Caco-2 (cell line): ENCODE measurements around the gene ST6GALNAC6. TPM values are rescaled to one million over a fixed set of nuclear protein-coding genes. Genes with fewer than 3 reads are reported as not detected.

Experiments
- BruUV-seq: library from RNA; stranded (reverse); fragments of 400-500 nt; replicated peaks from 2 replicates; lab custom pipeline; 2021; lab: Mats Ljungman, UMichigan
- CTCF ChIA-PET: fragments of 300-600 bp; sonication (Branson Sonifier 250); formaldehyde crosslinking; loops from one replicate; lab custom pipeline; 2022; ENCODE audit warnings: antibody characterized with exemption; lab: Charles Lee
- POLR2A ChIA-PET: fragments of 300-600 bp; sonication (Branson Sonifier 250); formaldehyde crosslinking; loops from one replicate; lab custom pipeline; 2022; ENCODE audit warnings: antibody characterized with exemption; lab: Charles Lee
- DNase-seq, 2 experiments: peaks; one replicate each; pipeline versions ENCODE4 v3.0.0 to v3.0.0-alpha.2; 2020 to 2022
- H3K27me3 ChIP-seq: replicated peaks from 2 replicates; pipeline ENCODE4 v1.6.0; 2011; ENCODE audit warnings: low read length; ENCODE audit not compliant: control insufficient read depth, insufficient read depth
- H3K36me3 ChIP-seq: 2 replicates; pipeline ENCODE4 v1.5.1; 2011; ENCODE audit warnings: low read length; ENCODE audit not compliant: control insufficient read depth, insufficient read depth
- H3K4me1 ChIP-seq: fragments of 250-450 bp; sonication (Bioruptor Pico); 2 replicates; pipeline ENCODE4 v1.5.1; 2020; ENCODE audit warnings: mild to moderate bottlenecking
- H3K4me3 ChIP-seq: 2 replicates; pipeline ENCODE4 v1.5.1; 2011; ENCODE audit warnings: low read depth, mild to moderate bottlenecking, control low read depth, low read length
- H3K9me3 ChIP-seq: fragments of 250-450 bp; sonication (Bioruptor Pico); 2 replicates; pipeline ENCODE4 v1.5.1; 2020; ENCODE audit warnings: mild to moderate bottlenecking, moderate library complexity
- H3K27ac Mint-ChIP-seq: one replicate; pipeline ENCODE4 v1.8.0; 2022; ENCODE audit warnings: mixed read lengths; ENCODE audit not compliant: unreplicated experiment
- H3K27me3 Mint-ChIP-seq: one replicate; pipeline ENCODE4 v1.8.0; 2022; ENCODE audit warnings: mixed read lengths; ENCODE audit not compliant: insufficient read depth, unreplicated experiment
- H3K36me3 Mint-ChIP-seq: one replicate; pipeline ENCODE4 v1.8.0; 2022; ENCODE audit warnings: mild to moderate bottlenecking, mixed read lengths; ENCODE audit not compliant: insufficient read depth, unreplicated experiment
- H3K4me1 Mint-ChIP-seq: one replicate; pipeline ENCODE4 v1.8.0; 2022; ENCODE audit warnings: low read depth, mixed read lengths; ENCODE audit not compliant: unreplicated experiment
- H3K4me3 Mint-ChIP-seq: one replicate; pipeline ENCODE4 v1.8.0; 2022; ENCODE audit warnings: mild to moderate bottlenecking, moderate library complexity, mixed read lengths; ENCODE audit not compliant: unreplicated experiment
- H3K9me3 Mint-ChIP-seq: one replicate; pipeline ENCODE4 v1.8.0; 2022; ENCODE audit warnings: mixed read lengths; ENCODE audit not compliant: unreplicated experiment
- CTCF ChIP-seq, 2 experiments: fragments of 200-600 bp in 1 of 2; IDR thresholded peaks; 1 replicate in 1 of 2; 2 replicates in 1 of 2; pipeline versions ENCODE4 v1.5.1 to v1.8.0; 2011 to 2022; ENCODE audit warnings: antibody characterized with exemption in 1 of 2, control low read depth in 1 of 2, inconsistent platforms in 1 of 2, low read depth in 1 of 2, low read length in 1 of 2, mild to moderate bottlenecking in 1 of 2, moderate library complexity in 1 of 2; ENCODE audit not compliant: insufficient read depth in 1 of 2, severe bottlenecking in 1 of 2, unreplicated experiment in 1 of 2
- intact Hi-C: fragments of 100-400 bp; cut with micrococcal nuclease; formaldehyde crosslinking; loops from one replicate; pipeline ENCODE4 v1.10.0; 2022; ENCODE audit not compliant: unreplicated experiment
- total RNA-seq: library from RNA; stranded (reverse); gene quantifications from 2 replicates; pipeline ENCODE4 v1.2.3, GENCODE V29; 2022

Gene ST6GALNAC6
- total RNA-seq, 1 experiment from 2014 or later: 20.7 TPM

- TF ChIP-seq CTCF (IDR thresholded peaks at IDR 0.05; ENCODE audit: insufficient read depth in 1 of 2, low read depth in 1 of 2, low read length in 1 of 2, severe bottlenecking in 1 of 2, unreplicated experiment in 1 of 2): no peak
- Mint-ChIP-seq H3K27me3 (peaks cover 3% of the 10 kb centered on the region), H3K4me3 (no peak overlapping the region), H3K36me3 (no peaks in the 10 kb centered on the region), H3K4me1 (peaks cover 7% of the 10 kb centered on the region), H3K9me3 (no peaks in the 10 kb centered on the region), H3K27ac (no peak overlapping the region)
- Histone ChIP-seq H3K4me3 (no peak overlapping the region), H3K27me3 (no peaks in the 10 kb centered on the region), H3K36me3 (no peaks in the 10 kb centered on the region), H3K4me1 (peaks cover 30% of the 10 kb centered on the region), H3K9me3 (no peaks in the 10 kb centered on the region)
- intact Hi-C loops: loop anchor here (5.0 to 10.0 kb wide), 4 partner anchors 47 to 695 kb away; partner anchors contain the start of genes CDK9 and TOR2A
- POLR2A ChIA-PET: no interaction called here
- DNase-seq: peak in 1 of 2 experiments; percentile 61
- CTCF ChIA-PET: interaction anchor here (0.9 kb wide), 1 partner anchor 148 kb away, joined by 3 read pairs; no protein-coding TSS in a partner anchor
- BruUV-seq: no TSS peak
Measured at GRCh38 chr9:127919253-127919815, 19.9 kb upstream of the ST6GALNAC6 start.

GRCh38 chr9:127918183-127919107 lies 19.0 kb upstream of the ST6GALNAC6 start:
- Histone ChIP-seq H3K4me3 (no peak overlapping the region), H3K9me3 (no peaks in the 10 kb centered on the region), H3K27me3 (no peaks in the 10 kb centered on the region), H3K36me3 (no peaks in the 10 kb centered on the region), H3K4me1 (peaks cover 36% of the 10 kb centered on the region)
- peaks cover 7% of the 10 kb centered on the region for H3K4me1 Mint-ChIP-seq
- H3K36me3 Mint-ChIP-seq: no peaks in the 10 kb centered on the region
- BruUV-seq: no TSS peak
- ChIA-PET POLR2A (interaction anchor here (0.6 kb wide), 1 partner anchor 340 kb away, joined by 5 read pairs; no protein-coding TSS in a partner anchor), CTCF (interaction anchor here (0.6 to 1.1 kb wide), 4 partner anchors 87 to 467 kb away, joined by 3 to 6 read pairs (median 4); partner anchors contain the start of gene TOR2A)
- no peak for DNase-seq
- H3K27ac Mint-ChIP-seq: no peak overlapping the region
- intact Hi-C loops: loop anchor here (5.0 to 10.0 kb wide), 4 partner anchors 46 to 694 kb away; partner anchors contain the start of genes CDK9 and TOR2A
- H3K4me3 Mint-ChIP-seq: no peak overlapping the region
- no peaks in the 10 kb centered on the region for H3K9me3 Mint-ChIP-seq
- no peaks in the 10 kb centered on the region for H3K27me3 Mint-ChIP-seq
- peak in 1 of 2 experiments; percentile 11 for TF ChIP-seq CTCF (IDR thresholded peaks at IDR 0.05; ENCODE audit: insufficient read depth in 1 of 2, low read depth in 1 of 2, low read length in 1 of 2, severe bottlenecking in 1 of 2, unreplicated experiment in 1 of 2)

- TF ChIP-seq CTCF (IDR thresholded peaks at IDR 0.05; ENCODE audit: insufficient read depth in 1 of 2, low read depth in 1 of 2, low read length in 1 of 2, severe bottlenecking in 1 of 2, unreplicated experiment in 1 of 2): no peak
- H3K9me3 ChIP-seq: no peaks in the 10 kb centered on the region
- H3K4me1 Mint-ChIP-seq: peaks cover 7% of the 10 kb centered on the region
- peak overlapping the region; percentile 72 for H3K4me3 Mint-ChIP-seq
- ChIA-PET POLR2A (interaction anchor here (0.6 to 1.0 kb wide), 4 partner anchors 115 to 339 kb away, joined by 3 to 7 read pairs (median 5); no protein-coding TSS in a partner anchor), CTCF (interaction anchor here (0.6 to 1.7 kb wide), 7 partner anchors 8 to 466 kb away, joined by 3 to 12 read pairs (median 5); partner anchors contain the start of gene TOR2A)
- no TSS peak for BruUV-seq
- H3K36me3 Mint-ChIP-seq: no peaks in the 10 kb centered on the region
- H3K27me3 ChIP-seq: no peaks in the 10 kb centered on the region
- no peak overlapping the region for H3K27ac Mint-ChIP-seq
- H3K9me3 Mint-ChIP-seq: no peaks in the 10 kb centered on the region
- DNase-seq: no peak
- H3K27me3 Mint-ChIP-seq: no peaks in the 10 kb centered on the region
- peaks cover 44% of the 10 kb centered on the region for H3K4me1 ChIP-seq
- intact Hi-C loops: loop anchor here (2.0 to 10.0 kb wide), 5 partner anchors 45 to 693 kb away; partner anchors contain the start of genes CDK9, FPGS and TOR2A
- no peaks in the 10 kb centered on the region for H3K36me3 ChIP-seq
- no peak overlapping the region for H3K4me3 ChIP-seq
Measured at GRCh38 chr9:127917603-127918002, 18.2 kb upstream of the ST6GALNAC6 start.
